HG03108 (cell line): ENCODE measurements around the gene RSKR.
A peak's percentile ranks its signal among the peaks of the same experiment; 100 is the strongest.
"Not testable (repeated sequence)": the region's sequence is repeated elsewhere in the genome, so short reads cannot be mapped to it uniquely, and the experiment has no call there.

ENCODE experiments used
- ATAC-seq: cut with Tn5 transposase; IDR thresholded peaks from one replicate; pipeline ENCODE4 v1.9.1; 2021; ENCODE audit warnings: moderate library complexity; ENCODE audit not compliant: unreplicated experiment

RSKR gene

GRCh38 chr17:28578246-28579195, 35.5 kb downstream of the RSKR start:
- ATAC-seq: no peak

GRCh38 chr17:28577466-28577824, 36.5 kb downstream of the RSKR start:
- ATAC-seq: no peak

- ATAC-seq: peak; percentile 84
Observed at GRCh38 chr17:28576758-28577465, 37.1 kb downstream of the RSKR start, which contains the start of gene ALDOC. Gene ALDOC (minus strand): TSS chr17:28576895. CDS start chr17:28575532, 1,363 bp downstream.

- ATAC-seq: not testable (repeated sequence)
Observed at GRCh38 chr17:28576016-28576415, 38.0 kb downstream of the RSKR start.

- ATAC-seq: no peak
Observed at GRCh38 chr17:28575126-28575795, 38.7 kb downstream of the RSKR start.

GRCh38 chr17:28574526-28574925, 39.5 kb downstream of the RSKR start:
- no peak for ATAC-seq

GRCh38 chr17:28573966-28574480, 40.0 kb downstream of the RSKR start:
- no peak for ATAC-seq

GRCh38 chr17:28573521-28573920, 40.5 kb downstream of the RSKR start:
- no peak for ATAC-seq

- ATAC-seq: no peak
Observed at GRCh38 chr17:28573040-28573380, 41.0 kb downstream of the RSKR start.

GRCh38 chr17:28572259-28573039, 41.5 kb downstream of the RSKR start:
- no peak for ATAC-seq

- ATAC-seq: peak; percentile 75
Observed at GRCh38 chr17:28571361-28572122, 42.4 kb downstream of the RSKR start, which contains the start of gene PIGS. Gene PIGS (minus strand): TSS chr17:28571524. CDS start chr17:28571496, 28 bp downstream.

- peak; percentile 34 for ATAC-seq
Observed at GRCh38 chr17:28570716-28571360, 43.1 kb downstream of the RSKR start.

GRCh38 chr17:28569446-28569845, 44.5 kb downstream of the RSKR start:
- no peak for ATAC-seq

GRCh38 chr17:28567604-28568003, 46.4 kb downstream of the RSKR start:
- ATAC-seq: peak; percentile 32

GRCh38 chr17:28563475-28563874, 50.5 kb downstream of the RSKR start:
- ATAC-seq: no peak
